Aorta (tissue), 5 donors: Measurements from ENCODE around the gene ABCA13. TPM values are rescaled to one million over a fixed set of nuclear protein-coding genes. Genes with fewer than 3 reads are reported as not detected.

Source experiments
- ATAC-seq: fragments of 200-7000 bp; cut with Tn5 transposase; one replicate; pipeline ENCODE4 v1.9.1; 2022; ENCODE audit warnings: moderate library complexity; ENCODE audit not compliant: low FRiP score
- DNase-seq, 2 donors: peaks; one replicate each; pipeline ENCODE4 v3.0.0-alpha.2; 2020
- H3K27ac ChIP-seq, 2 donors: one replicate each; pipeline ENCODE4 v1.5.1; 2013; ENCODE audit warnings: low read length in 2 of 2, mild to moderate bottlenecking in 2 of 2, moderate library complexity in 2 of 2, control low read depth in 1 of 2, inconsistent platforms in 1 of 2, low read depth in 1 of 2
- H3K27me3 ChIP-seq, 2 donors: one replicate each; pipeline ENCODE4 v1.6.1; 2013; ENCODE audit warnings: control low read depth in 1 of 2, low read length in 1 of 2, mild to moderate bottlenecking in 1 of 2, moderate library complexity in 1 of 2; ENCODE audit not compliant: insufficient read depth in 2 of 2, control insufficient read depth in 1 of 2
- H3K36me3 ChIP-seq, 2 donors: one replicate each; pipeline ENCODE4 v1.6.1; 2013; ENCODE audit warnings: control low read depth in 1 of 2, low read length in 1 of 2, mild to moderate bottlenecking in 1 of 2; ENCODE audit not compliant: insufficient read depth in 2 of 2, control insufficient read depth in 1 of 2
- H3K4me1 ChIP-seq, 2 donors: one replicate each; pipeline ENCODE4 v1.6.1; 2013; ENCODE audit warnings: low read length in 2 of 2, control low read depth in 1 of 2, mild to moderate bottlenecking in 1 of 2, moderate library complexity in 1 of 2; ENCODE audit not compliant: insufficient read depth in 2 of 2, control insufficient read depth in 1 of 2
- H3K4me3 ChIP-seq, 2 donors: one replicate each; pipeline ENCODE4 v1.5.1; 2013; ENCODE audit warnings: low read length in 2 of 2, control low read depth in 1 of 2, mild to moderate bottlenecking in 1 of 2
- H3K9me3 ChIP-seq: one replicate; pipeline ENCODE4 v1.6.1; 2013; ENCODE audit warnings: mild to moderate bottlenecking, low read length; ENCODE audit not compliant: control insufficient read depth
- WGBS, 2 donors: extraction: QIAGEN DNeasy Blood & Tissue Kit; methylation state at CpG; one replicate each; pipeline ENCODE4 v1.1.7; 2013; 5-methylcytosine and 5-hydroxymethylcytosine counted together
- intact Hi-C, 2 donors: fragments of 100-400 bp; cut with DNase I; formaldehyde crosslinking; loops; one replicate each; pipeline versions ENCODE4 v1.14.2 to v1.15.0; 2022
- polyA plus RNA-seq, 2 donors: library from polyadenylated mRNA; stranded (reverse); fragments of 200-250 nt; gene quantifications; one replicate each; pipeline ENCODE4 v1.2.3, GENCODE V29; 2013
- total RNA-seq, 2 donors: library from RNA; stranded (reverse); fragmentation: NEBNext Ultra II Directional; extraction: Animal tissue kit (Norgen Biotek cat#: 25700); gene quantifications; one replicate each; pipeline ENCODE4 v1.2.1, GENCODE V29; 2021
- donor health status: healthy with polysubstance abuse.
- donor health status: Bipolar disorder and iron deficiency.
- donor health status: DM: no; HTN: no; CAD: no.
- donor health status: DM: no; HTN: no; CAD: no.
- donor health status: DM: yes; HTN: yes; CAD: no.

The ABCA13 gene
- total and polyA plus RNA-seq, 4 donors: 0.06 to 0.12 TPM; not detected in 2

DNA sequence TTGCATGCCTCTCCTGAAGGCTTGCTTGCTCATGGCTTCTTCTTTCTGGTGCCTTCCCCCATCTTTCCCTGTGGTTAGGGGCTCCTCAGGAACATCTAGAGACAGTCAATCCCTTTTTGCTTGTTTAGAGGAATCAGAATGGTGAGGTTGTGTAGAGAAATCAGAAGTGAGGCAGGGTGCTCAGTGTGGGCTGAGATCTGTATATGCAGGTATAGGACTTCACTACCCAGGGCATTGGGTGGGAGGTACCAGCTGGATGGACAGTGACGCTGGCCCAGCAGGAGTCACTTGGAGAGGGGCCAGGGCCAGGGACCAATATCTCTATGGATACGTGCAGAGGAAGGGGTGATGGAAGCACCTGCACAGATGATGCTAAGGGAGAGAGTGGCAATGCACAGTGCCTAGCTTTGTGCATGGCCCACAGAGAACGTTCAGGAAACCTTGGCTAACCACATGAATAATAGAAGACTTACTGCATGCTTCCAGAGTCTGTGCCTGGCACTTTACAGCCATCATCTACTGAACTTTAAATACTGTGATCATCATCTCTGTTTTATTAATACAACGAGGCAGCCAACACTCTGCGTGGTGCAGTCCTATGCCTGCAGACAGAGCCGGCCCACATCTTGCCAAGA is 255.2 kb downstream of the ABCA13 start:
- intact Hi-C loops: no loop called here
- no peak overlapping the region for H3K4me3 ChIP-seq
- no peaks in the 10 kb centered on the region for H3K4me1 ChIP-seq
- no peak for ATAC-seq
- WGBS, 2 donors: 75 to 81% methylated on average over 6 of the region's 6 CpGs
- no peaks in the 10 kb centered on the region for H3K36me3 ChIP-seq
- H3K27me3 ChIP-seq: no peaks in the 10 kb centered on the region
- no peak overlapping the region for H3K27ac ChIP-seq
- H3K9me3 ChIP-seq: no peaks in the 10 kb centered on the region
- DNase-seq: no peak

GRCh38 chr7:48426966-48427555 is 255.8 kb downstream of the ABCA13 start:
- DNase-seq: no peak
- no peaks in the 10 kb centered on the region for H3K9me3 ChIP-seq
- H3K36me3 ChIP-seq: no peaks in the 10 kb centered on the region
- no peak overlapping the region for H3K4me3 ChIP-seq
- WGBS, 2 donors: 50 to 73% methylated on average over 5 of the region's 5 CpGs
- no peak for ATAC-seq
- no peaks in the 10 kb centered on the region for H3K4me1 ChIP-seq
- no peak overlapping the region for H3K27ac ChIP-seq
- intact Hi-C loops: no loop called here
- H3K27me3 ChIP-seq: no peaks in the 10 kb centered on the region

DNA sequence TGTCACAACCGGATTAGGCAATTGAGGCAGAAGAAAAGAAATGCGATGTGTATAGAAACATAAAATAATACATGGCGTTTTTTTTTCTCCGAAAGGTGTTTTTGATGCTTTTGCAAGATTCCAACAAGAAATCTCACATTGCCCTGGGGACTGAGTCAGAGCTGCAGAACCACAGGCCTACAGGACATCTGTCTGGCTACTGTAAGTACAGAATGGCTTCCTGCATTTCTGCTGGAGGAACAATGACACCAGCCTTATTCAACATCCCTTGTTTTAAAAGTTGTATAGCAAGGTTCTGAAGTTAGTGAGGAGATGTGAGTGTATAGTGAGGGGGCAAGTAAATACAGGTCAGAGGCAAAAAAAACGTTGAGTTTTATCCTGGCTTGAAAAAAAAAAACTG is 256.4 kb downstream of the ABCA13 start:
- intact Hi-C loops: no loop called here
- 74 to 77% methylated on average over 5 of the region's 5 CpGs for WGBS, 2 donors
- DNase-seq: no peak

DNA sequence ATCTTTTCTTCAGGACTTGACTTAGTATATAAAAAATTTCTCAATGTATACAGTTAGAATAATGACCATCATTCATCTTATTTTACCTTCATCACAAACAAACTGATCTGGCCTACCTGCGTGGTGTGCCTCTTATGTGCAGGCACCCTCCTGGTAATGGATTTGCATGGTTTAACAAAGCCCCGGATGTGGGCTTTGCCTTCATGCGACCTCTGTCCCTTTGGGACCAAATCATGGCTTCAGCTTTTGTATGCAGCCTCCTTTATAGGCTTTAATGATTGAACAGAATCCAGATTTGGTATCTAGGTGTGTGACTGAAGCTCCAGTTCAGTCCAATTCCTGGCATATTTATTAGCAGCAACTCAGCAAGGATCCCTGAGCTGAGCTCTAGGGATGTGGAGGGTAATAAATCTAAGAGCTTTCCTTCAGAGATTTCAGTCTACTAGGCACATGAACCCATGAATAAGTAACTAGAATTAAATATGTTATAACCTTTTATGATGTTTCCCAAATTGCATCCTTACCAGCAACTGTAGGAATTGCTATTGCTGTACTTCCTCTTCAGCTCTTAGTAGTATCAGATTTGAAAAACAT is 256.9 kb downstream of the ABCA13 start:
- DNase-seq (no peak), ATAC-seq (no peak)
- no peaks in the 10 kb centered on the region for H3K9me3 ChIP-seq
- no peak overlapping the region for H3K27ac ChIP-seq
- no peaks in the 10 kb centered on the region for H3K27me3 ChIP-seq
- no peak overlapping the region for H3K4me3 ChIP-seq
- WGBS, 2 donors: 55 to 59% methylated on average over 3 of the region's 3 CpGs
- H3K4me1 ChIP-seq: no peaks in the 10 kb centered on the region
- intact Hi-C loops: no loop called here
- no peaks in the 10 kb centered on the region for H3K36me3 ChIP-seq

More for the DNA sequence above, 256.4 kb downstream of the ABCA13 start:
- Histone ChIP-seq H3K27ac (no peak overlapping the region), H3K9me3 (no peaks in the 10 kb centered on the region), H3K4me3 (no peak overlapping the region), H3K27me3 (no peaks in the 10 kb centered on the region), H3K4me1 (no peaks in the 10 kb centered on the region), H3K36me3 (no peaks in the 10 kb centered on the region)
- ATAC-seq: no peak

DNA sequence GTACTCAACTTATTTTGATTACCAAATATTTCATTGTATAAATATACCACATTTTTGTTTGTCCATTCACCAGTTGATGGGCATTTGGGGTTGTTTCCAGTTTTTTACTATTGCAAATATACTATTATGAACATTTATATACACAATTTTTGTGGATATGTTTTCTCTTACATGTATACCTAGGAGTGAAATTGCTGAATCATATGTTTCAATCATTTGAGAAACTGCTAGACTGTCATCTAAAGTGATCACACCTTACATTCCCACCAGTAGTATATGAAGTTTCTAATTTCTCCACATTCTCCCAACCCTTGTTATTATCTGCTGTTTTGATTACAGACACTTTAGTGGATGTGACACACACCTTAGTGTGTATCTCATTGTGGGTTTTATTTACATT is 257.9 kb downstream of the ABCA13 start:
- Histone ChIP-seq H3K9me3 (no peaks in the 10 kb centered on the region), H3K27me3 (no peaks in the 10 kb centered on the region), H3K27ac (no peak overlapping the region), H3K36me3 (no peaks in the 10 kb centered on the region), H3K4me3 (no peak overlapping the region), H3K4me1 (no peaks in the 10 kb centered on the region)
- no peak for DNase-seq
- no peak for ATAC-seq
- intact Hi-C loops: no loop called here

- no peak overlapping the region for H3K4me3 ChIP-seq
- H3K27ac ChIP-seq: no peak overlapping the region
- no peaks in the 10 kb centered on the region for H3K36me3 ChIP-seq
- DNase-seq (no peak), ATAC-seq (no peak)
- intact Hi-C loops: no loop called here
- WGBS, 2 donors: 11 to 12% methylated on average over 1 of the region's 1 CpG
- no peaks in the 10 kb centered on the region for H3K4me1 ChIP-seq
- no peaks in the 10 kb centered on the region for H3K9me3 ChIP-seq
- no peaks in the 10 kb centered on the region for H3K27me3 ChIP-seq
Measured at GRCh38 chr7:48438206-48438605, 266.9 kb downstream of the ABCA13 start.

DNA sequence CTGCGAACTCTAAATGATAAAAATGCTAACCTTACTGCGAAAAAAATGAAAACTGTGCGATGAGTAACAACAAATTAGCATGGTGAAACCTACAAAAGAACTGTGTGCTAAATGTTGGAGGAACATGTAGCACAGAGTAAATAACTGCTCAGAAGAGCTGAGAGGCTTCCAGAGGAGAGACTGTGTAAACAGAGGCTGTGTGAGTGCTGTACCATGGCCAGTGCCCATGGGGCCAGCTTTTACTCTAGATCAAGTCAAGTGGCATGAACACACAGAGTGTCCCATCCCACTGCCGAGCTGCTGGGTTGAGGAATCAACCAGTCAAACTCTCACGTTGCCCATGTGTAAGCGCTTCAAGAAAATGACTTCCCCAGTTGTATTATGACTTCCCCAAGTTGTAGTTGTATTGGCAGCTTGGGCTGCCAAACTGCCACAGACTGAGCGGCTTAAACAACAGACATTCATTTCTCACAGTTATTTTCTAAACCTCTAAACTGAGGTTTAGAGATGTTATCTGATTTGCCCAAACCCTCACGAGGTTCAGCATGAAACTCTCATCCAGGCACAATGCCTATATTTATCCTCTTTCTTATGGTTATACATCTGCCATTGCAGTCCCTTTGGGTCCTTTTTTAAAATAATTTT is 270.7 kb downstream of the ABCA13 start:
- DNase-seq (no peak), ATAC-seq (no peak)

GRCh38 chr7:48443051-48443450 is 271.8 kb downstream of the ABCA13 start:
- H3K27ac ChIP-seq: no peak overlapping the region
- no peak overlapping the region for H3K4me3 ChIP-seq
- WGBS, 2 donors: 88 to 89% methylated on average over 5 of the region's 5 CpGs
- DNase-seq (no peak), ATAC-seq (no peak)
- H3K4me1 ChIP-seq: no peaks in the 10 kb centered on the region
- H3K27me3 ChIP-seq: no peaks in the 10 kb centered on the region
- intact Hi-C loops: no loop called here
- H3K9me3 ChIP-seq: no peaks in the 10 kb centered on the region
- H3K36me3 ChIP-seq: no peaks in the 10 kb centered on the region

More for the DNA sequence above, 270.7 kb downstream of the ABCA13 start:
- Histone ChIP-seq H3K36me3 (no peaks in the 10 kb centered on the region), H3K9me3 (no peaks in the 10 kb centered on the region), H3K4me1 (no peaks in the 10 kb centered on the region), H3K4me3 (no peak overlapping the region), H3K27me3 (no peaks in the 10 kb centered on the region), H3K27ac (no peak overlapping the region)
- 70% methylated on average over 8 of the region's 8 CpGs for WGBS, 2 donors
- intact Hi-C loops: no loop called here

- Histone ChIP-seq H3K9me3 (no peaks in the 10 kb centered on the region), H3K27ac (no peak overlapping the region), H3K4me1 (no peaks in the 10 kb centered on the region), H3K27me3 (no peaks in the 10 kb centered on the region), H3K4me3 (no peak overlapping the region), H3K36me3 (no peaks in the 10 kb centered on the region)
- no peak for DNase-seq
- ATAC-seq: no peak
- intact Hi-C loops: no loop called here
Measured at GRCh38 chr7:48446721-48447120, 275.5 kb downstream of the ABCA13 start.
